NCI-H748 (cell line): ENCODE results near the gene PTPRG.

Source experiments
- DNase-seq: peaks from one replicate; lab custom pipeline; 2025; ENCODE audit not compliant: unreplicated experiment; lab: John Stamatoyannopoulos, UW

Gene PTPRG

DNA sequence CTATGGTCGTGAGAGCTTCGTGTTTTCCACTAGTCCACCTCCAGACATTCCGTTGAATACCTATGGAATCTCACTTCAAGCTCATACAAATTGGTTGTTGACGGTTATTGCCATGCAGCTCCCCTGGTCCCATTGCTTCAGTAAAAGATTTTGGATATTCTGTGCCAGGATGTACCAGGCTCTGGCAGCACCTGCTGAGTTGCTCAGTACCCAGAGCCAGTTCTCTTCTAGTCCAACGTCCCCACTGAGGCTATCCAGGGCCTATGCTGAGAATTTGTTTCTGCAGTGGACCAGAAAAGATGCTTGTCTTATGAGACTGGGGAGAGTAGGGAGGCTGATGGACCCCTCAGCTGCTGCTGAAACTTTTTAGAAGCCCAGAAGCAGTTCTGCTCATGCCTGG, 533.1 kb downstream of the PTPRG start:
- no peak for DNase-seq

DNA sequence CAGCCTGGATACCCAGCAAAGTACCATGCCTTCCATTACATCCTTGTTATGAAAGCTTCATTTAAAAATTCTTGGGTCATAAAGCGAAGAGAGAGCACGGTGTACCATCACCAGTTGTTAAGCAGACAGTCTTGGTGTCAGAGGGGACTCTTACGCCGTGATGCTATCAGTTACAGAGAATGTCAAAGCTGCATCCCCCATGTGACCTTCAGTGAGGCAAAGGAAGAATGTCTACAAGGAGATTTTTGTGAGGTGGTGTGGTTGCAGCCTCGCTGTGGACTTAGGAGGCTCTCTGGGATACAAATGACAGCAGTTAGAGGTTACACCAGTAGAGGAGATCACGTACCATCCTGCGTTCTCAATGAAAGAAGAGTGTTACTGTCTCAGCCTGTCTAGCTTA, 533.7 kb downstream of the PTPRG start:
- no peak for DNase-seq

DNA sequence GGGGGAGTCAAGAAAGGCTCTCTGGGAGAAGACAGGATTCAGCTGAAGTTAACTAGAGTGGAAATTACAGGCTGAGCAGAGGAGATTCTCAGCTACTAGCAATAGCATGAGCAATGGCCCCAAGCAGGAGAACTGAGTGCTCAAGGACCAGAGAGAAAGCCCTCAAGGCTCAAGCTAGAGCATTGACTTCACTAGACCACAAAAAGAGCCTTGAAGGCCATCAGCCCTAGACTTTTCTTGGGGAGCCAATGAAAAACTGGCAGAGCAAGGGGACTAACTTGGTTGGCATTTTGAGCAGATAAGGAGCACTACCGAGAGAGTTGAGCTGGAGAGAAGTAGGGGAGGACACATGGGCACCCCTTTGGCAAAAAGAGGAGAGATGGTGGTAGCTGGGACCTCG, 534.4 kb downstream of the PTPRG start:
- DNase-seq = no peak

DNA sequence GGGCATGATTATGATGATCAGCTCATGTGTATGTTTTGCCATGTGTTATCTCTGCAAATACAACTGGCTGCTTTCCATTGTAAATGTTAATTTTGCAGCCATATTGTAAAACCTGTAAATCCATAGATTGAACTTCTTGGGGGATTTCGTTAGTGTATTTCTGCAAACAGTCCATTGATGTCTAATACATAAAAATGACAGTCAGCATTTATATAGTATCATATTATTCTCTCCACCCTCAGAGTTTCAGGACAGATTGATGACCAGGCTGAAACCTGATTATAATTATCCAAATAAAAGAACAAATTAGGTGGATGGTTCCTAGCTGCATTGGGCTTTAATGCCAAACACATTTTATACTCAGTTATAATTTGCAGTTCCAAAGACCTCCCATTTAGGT, 535.1 kb downstream of the PTPRG start:
- no peak for DNase-seq

DNA sequence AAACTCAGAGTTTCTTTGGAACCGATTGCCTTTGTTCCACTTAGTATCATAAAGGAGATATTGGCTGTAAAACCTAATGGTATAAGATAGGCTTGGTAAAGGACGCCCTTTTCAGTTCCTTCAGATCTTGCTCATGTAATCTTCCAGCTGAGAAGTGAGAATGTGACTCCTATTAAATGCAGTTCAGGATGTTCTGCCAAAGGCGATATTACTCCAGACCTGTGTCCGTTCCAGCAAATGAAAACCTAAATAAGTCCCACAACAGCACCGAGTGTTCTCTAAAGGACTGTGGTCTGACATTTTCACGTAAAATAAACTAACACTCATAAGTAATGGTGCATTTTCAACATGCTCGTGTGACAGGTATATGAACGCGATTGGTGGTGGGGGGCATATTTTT, 535.8 kb downstream of the PTPRG start:
- no peak for DNase-seq

DNA sequence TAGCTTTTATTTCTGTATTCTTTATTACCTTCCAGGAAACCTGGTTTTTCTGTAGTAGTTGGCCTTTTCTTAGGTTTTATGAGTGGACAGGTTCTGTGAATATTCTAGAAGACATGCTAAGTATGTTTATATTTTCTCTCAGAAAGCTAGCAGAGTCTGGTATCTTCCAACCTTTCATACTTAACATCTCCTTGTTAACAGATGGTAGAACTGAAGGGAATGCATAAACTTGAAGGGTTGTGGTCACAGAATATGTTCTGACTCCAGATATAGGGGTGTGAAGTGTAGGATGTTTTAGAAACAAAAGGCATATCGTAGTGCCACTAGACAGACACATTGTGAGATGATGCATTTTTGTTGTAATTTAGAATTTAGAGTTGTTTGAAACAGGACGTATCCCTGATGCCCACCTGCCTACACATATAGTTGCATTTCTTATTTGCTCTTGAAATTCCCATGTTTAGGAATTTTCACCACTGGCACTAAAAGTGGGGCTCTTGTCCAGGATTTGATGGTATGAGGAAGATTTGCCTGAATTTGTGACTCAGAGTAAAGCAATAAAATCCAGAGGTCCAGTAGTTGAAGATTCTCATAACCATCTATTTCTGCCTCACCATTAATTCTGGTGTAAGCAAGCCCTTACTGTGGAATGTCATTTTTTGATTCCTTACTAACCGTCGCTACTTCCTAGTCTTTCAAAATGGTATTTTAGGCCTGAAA, 537.4 kb downstream of the PTPRG start:
- DNase-seq = no peak

DNA sequence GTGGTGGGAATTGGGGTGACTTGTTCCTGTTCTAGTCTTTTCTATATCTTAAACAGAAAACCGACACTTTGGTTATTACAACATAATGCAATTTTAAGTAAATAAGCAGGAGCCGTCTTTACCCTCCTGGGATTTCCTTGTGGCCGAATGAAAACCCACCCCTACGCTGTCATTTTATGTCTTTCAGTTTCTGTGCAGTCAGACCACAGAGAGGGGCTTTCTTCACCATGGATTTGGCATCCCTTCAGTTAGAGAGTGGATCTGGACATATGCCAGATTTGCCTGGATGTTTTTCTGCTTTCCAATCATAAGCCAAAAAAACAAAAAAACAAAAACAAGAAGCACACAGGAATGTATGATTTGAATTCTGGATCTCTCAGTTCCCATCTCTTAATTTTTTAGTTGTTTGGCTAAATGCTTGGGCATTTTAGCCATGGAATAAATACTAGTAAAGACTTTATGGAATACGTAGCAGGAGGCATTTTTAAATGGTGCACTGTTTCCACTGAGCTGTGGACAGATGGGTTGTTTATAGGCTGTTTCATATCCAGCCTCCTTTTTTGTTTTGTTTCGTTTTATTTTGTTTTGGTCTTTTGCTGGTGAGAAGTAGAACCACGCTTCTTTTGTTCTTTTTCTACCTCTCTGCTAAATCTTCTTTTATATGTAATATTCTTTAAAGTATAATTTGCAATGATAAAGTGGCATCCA, 539.1 kb downstream of the PTPRG start:
- DNase-seq = peak; percentile 1

DNA sequence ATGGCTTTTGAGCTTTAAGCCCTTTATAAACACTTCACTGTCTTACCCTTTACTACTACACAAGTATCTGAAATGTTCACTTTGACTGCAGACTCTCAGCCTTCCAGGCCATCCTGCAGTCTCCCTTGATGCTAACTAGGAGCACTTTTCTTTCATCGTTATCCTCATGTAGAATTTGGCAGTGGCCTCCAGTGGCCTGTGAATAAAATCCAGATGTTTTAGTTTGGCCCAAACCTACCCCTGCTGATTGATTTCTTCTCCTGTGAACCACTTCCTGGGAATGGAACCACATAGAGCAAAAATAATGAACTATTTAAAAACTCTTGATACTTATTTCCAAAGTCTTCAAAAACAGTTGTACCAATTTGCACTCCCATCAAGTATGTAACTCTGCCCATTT, 540.1 kb downstream of the PTPRG start:
- DNase-seq = no peak

DNA sequence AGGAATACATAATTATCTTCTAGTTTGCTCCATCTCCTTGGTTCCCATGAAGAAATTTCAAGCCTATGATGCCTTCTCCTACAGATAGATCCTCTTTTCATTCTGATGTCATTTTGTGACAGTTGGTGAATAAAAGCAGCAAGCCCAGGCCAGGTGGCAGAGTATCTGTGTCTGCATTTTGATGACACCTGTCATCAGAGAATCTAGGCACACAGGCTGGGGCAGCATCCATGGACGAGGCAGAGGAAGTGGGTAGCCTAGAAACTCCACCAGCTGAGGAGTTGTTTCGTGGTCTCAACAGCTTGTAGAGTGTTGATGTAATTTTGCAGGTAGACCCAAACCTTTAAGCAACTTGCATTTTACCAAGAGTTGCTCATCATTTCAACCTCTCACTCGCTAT, 542.2 kb downstream of the PTPRG start:
- DNase-seq = peak; percentile 19

DNA sequence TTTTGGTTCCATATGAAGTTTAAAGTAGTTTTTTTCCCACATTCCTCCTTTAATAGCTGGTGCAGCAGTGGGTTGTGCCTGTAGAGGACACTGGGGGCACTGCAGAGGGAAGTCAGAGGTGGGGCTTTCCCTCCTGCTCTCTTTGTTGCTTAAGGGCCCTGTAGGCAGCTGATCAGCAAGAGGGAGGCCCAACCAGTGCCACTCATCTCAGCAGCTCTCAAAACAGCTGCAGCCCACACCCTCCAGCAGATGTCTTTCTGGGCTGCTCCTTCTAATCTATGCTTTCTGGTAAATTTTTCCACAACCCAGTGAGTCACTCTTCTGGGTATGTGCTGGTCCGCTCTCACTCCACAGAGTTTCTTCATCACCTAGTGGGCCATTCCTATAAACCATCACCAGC, 548.2 kb downstream of the PTPRG start:
- no peak for DNase-seq

DNA sequence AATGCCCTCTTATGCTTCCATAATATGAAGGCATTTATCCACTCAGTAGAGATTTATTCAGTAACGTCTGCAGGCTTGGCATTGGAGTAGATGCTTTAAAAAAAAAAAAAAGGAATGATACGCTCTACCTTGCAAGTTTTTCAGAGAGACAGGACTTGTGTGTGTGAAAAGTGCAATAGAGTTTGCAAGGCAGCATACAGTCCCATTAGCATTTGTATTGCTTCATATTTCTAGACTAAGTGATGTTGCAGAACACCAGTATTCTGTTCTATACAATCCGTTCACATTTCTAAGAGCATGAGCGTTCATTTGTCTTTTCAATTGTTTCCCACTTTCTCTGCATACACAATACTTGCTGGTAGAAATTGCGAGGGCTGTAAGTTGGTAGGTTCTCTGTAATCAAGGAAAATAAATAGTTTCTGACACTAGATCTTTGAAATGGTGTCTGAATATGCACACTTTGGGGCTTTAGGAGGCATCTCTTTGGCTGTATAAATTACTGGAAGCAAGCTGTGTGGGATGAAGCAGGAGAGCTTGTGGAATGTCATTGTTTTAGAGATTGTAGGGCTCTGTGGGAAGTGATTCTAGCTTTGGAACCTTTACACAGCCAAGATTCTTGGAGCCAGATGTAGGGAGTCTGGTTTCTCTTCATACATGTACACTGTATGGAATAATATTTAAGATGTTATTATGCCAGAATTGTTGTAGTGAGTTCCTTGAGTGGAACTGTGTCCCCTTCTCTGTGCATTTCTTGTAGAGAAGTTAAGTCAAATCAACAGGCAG, 549.3 kb downstream of the PTPRG start:
- no peak for DNase-seq

DNA sequence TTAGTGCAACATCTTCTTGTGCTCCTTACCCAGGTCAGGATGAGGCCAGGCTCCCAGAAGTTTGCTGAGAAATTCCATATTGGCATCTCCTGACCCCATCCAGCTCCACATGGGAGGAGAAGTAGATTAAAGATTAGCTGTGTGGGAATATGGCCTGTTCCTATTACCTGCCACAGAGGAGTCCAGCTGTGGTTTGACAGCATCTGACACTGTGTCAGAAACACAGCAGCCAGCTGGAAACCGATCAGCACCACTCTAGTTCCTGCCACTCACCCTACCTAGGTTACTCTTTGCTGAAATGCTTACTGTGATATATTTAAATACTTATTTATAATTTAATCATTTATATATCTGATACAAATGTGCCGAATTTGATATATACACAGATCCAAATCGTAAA, 551.7 kb downstream of the PTPRG start:
- DNase-seq = no peak

DNA sequence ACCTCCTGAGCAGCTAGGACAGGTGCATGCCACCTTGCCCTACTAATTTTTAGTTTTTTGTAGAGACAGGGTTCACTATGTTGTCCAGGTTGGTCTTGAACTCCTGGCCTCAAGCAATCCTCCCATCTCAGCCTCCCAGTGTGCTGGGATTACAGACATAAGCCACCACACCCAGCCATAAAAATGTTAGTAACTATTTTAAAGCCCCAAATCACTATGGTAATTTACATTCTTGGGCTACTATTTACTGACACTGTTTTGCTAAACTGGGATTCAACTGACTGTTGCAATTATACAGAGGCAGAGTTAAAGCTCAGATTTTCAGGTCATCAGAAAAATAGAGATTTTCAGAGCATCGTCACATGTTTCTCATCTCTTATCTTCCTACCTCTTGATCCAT, 553.4 kb downstream of the PTPRG start:
- DNase-seq = no peak

DNA sequence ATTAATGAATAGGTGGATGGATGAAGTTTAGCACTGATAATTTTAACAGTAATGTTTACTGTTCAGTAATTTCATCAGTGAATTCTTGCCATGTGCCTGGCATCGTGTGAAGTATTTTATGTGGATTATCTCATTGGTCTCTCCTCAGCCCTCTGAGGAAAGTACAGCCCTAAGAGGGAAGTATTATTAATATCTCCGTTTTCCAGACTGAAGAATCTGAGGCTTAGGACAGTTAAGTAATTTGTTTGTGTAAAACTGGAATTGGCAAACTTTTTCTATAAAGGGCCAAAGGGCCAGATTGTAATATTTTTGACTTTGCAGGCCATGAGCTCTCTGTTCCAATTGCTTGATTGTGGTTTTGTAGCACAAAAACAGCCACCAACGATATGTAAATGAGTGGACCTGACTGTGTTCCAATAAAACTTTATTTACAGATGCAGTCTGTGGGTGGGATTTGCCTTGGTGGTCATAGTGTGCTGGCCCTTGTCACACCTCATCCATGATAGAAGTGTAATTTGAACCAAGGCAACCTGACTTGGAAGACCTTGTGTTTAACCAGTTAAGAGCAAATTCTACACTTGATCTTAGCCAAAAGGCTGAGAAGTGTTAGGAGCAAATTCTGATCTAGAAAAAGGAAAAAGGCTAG, 556.7 kb downstream of the PTPRG start:
- no peak for DNase-seq

DNA sequence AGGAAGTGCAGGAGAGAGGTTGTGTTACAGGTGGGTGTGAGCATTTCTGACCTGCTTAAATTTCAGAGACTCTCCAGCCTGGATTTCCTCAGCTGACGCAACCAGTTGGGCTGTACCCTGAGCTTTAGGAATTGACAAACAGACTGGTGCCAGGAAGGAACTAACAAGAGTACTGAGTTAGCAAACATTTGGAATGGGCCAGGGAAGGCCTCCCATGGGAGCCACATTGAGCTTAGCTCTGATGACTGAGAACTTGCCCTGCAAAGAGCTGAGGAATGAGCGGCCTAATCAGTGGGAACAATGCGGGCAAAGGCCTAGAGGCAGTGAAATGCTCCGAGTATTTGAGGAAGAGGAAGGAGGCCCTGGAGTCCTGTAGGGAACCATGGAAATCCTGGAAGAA, 557.8 kb downstream of the PTPRG start:
- DNase-seq = no peak

DNA sequence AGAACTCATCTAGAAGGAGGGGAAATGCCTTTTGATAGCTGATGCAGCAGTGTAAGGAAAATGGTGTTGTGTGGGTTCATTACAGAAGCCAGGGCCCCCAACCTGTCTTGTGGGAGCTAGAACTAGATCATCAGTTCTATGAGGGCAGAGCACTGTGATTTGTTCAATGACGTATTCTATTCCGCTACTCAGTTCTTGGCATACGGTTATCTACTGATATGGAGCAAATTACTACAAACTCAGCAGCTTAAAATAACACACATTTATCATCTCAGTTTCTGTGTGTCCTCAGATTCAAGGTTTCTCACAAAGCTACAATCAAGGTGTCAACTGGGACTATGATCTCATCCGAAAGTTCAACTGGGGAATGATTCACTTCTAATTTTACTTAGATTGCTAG, 561.4 kb downstream of the PTPRG start:
- no peak for DNase-seq

DNA sequence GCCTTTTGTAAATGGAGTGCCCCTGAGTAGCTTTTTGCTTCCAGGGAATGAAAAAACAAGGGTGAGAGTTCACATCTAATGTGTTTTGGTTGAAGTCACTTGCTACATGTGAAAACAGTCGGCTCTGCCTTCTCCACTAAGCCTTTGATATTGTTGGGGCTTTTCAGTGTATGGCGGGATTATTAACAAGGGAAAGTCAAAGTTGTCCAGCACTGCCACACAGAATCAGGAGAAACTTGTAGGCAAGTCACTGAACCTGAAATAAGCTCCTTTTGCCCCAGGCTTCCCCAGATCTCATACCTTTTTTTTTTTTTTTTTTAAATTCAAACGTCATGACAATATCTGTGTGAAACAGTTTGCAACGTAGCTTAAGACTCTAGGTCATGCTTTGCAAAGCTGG, 564.0 kb downstream of the PTPRG start:
- no peak for DNase-seq

DNA sequence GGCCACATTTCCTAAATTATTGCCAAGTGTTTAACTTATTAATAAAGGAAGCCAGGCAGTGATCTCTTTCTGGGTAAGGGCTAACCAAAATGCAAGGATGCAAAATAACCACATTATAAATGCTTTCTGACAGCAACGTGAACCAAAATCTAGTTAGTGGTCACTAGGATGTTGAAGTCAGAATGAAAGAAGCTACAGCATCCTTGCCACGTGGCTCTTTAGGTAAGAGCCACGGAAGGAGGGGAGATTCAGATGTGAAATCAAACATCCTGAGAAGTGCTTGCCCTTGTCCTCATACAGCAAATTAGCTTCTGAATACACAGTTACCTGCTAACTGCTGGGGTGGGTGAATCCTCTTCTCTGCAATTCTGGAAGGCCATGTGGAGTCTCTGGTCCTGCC, 565.7 kb downstream of the PTPRG start:
- no peak for DNase-seq

DNA sequence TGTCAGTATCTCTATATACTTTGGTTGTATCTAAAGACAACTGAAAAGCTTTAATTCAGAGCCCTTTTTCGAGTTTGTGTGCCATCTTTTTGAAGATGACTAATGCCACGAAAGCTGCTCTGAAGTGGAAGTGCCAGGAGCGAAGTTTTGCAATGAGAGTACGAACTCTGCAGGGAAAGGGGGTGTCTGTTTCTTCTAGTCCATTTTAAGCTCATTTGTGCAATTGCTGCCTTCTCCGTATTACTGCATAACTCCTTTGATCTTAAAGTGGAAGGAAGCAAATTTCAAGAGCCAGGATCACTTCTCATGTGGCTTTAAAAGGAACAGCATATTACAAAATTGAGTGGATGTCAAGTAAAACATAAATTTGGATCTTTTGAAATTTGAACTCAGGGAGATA, 566.7 kb downstream of the PTPRG start:
- no peak for DNase-seq

DNA sequence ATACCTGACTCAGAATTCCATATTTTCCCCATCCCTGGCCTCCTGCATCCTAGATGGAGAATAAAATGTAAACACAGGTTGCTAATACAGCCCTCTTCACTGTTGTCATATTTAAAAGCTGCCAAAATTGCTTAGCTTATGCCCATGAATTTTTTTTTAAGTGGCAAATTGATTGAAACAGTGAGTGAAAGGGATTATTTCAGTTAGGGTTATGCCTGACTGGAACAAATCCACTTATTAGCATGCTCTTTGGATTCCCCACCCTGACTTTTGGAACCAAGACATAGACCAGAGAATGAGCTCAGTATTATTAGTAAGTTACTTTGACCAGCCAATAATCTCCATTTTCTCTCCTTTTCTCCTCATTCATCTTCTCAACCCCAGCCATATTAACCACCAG, 567.3 kb downstream of the PTPRG start:
- DNase-seq = no peak

DNA sequence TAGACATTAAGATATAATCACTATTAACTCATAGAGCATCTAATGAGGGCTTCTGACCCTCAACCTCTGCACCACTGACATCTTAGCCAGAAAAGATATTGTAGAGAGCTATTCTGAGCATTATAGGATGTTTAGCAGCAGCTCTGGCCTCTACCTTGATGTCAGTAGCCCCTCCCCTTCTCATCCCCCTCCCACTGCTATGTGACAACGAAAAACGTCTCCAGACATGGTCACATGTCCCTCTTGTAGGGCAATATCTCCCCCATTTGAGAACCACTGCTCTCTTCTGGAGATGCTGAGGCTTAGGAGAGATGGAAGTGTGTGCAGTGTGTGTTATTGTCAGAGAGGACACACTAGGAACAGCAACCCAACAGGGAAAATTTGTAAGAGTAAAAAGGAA, 569.7 kb downstream of the PTPRG start:
- no peak for DNase-seq

DNA sequence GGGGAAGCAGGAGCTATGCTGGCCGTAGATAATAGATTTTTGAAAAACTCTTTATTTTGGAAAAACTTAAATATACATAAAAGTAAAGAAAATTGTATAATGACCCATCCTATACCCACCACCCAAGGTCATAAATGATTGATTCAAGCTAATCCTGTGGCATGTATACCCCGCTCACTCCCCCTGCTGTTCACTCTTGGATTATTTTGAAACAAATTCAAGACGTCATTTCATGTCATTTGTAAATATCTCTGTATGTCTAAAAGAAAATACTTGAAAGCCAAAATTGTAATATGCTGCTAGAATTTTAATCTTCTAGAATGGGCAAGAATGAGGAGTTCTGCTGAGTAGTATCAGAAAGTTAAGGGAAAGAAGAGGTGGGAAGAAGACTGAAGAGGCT, 570.2 kb downstream of the PTPRG start:
- peak; percentile 37 for DNase-seq
